Upper lobe of right lung (tissue), 1 donor: ENCODE data around the gene VASN. TPM values are rescaled to one million over a fixed set of nuclear protein-coding genes. Genes with fewer than 3 reads are reported as not detected.
A peak's percentile ranks its signal among the peaks of the same experiment; 100 is the strongest.

Source experiments
- ATAC-seq: fragments of 200-7000 bp; cut with Tn5 transposase; one replicate; pipeline ENCODE4 v1.9.1; 2020; ENCODE audit warnings: mild to moderate bottlenecking, moderate library complexity
- DNase-seq: peaks from one replicate; pipeline ENCODE4 v3.0.0-alpha.2; 2020
- H3K27ac ChIP-seq: fragments of 200-600 bp; one replicate; pipeline ENCODE4 v1.8.0; 2022
- H3K27me3 ChIP-seq: fragments of 200-600 bp; one replicate; pipeline ENCODE4 v1.8.0; 2022; ENCODE audit warnings: mild to moderate bottlenecking
- H3K36me3 ChIP-seq: fragments of 200-600 bp; one replicate; pipeline ENCODE4 v1.8.0; 2022
- H3K4me1 ChIP-seq: fragments of 200-600 bp; one replicate; pipeline ENCODE4 v1.8.0; 2022
- H3K4me3 ChIP-seq: fragments of 200-600 bp; one replicate; pipeline ENCODE4 v1.8.0; 2022; ENCODE audit warnings: mild to moderate bottlenecking
- H3K9me3 ChIP-seq: fragments of 200-600 bp; one replicate; pipeline ENCODE4 v1.8.0; 2022
- CTCF ChIP-seq: fragments of 200-600 bp; IDR thresholded peaks from one replicate; pipeline ENCODE4 v1.8.0; 2022; ENCODE audit warnings: antibody characterized with exemption
- intact Hi-C: fragments of 100-400 bp; cut with DNase I; formaldehyde crosslinking; loops from one replicate; pipeline ENCODE4 v1.11.0; 2022
- total RNA-seq: library from RNA; stranded (reverse); fragmentation: NEBNext Ultra II Directional; extraction: Animal tissue kit (Norgen Biotek cat#: 25700); gene quantifications from one replicate; pipeline ENCODE4 v1.2.1, GENCODE V29; 2021
- donor health status: DM: no; HTN: yes; CAD: no; lungs with severe emphysema.

VASN gene
- total RNA-seq, 1 donor from 2014 or later = 20.3 TPM

- Histone ChIP-seq H3K4me3 (no peak overlapping the region), H3K4me1 (peaks cover 8% of the 10 kb centered on the region), H3K9me3 (no peaks in the 10 kb centered on the region), H3K27me3 (no peaks in the 10 kb centered on the region), H3K27ac (peak overlapping the region; percentile 26), H3K36me3 (peaks cover 50% of the 10 kb centered on the region)
- DNase-seq = no peak
- no peak for ATAC-seq
- intact Hi-C loops = no loop called here
- no peak for TF ChIP-seq CTCF
Observed at GRCh38 chr16:4385789-4386450, 14.3 kb downstream of the VASN start.

GRCh38 chr16:4386451-4386805, 14.8 kb downstream of the VASN start:
- Histone ChIP-seq H3K9me3 (no peaks in the 10 kb centered on the region), H3K4me3 (no peak overlapping the region), H3K27me3 (no peaks in the 10 kb centered on the region), H3K27ac (peak overlapping the region; percentile 26), H3K4me1 (peaks cover 8% of the 10 kb centered on the region), H3K36me3 (peaks cover 45% of the 10 kb centered on the region)
- ATAC-seq = no peak
- DNase-seq = no peak
- no peak for TF ChIP-seq CTCF
- intact Hi-C loops = no loop called here

GRCh38 chr16:4386951-4387565, 15.4 kb downstream of the VASN start:
- DNase-seq = no peak
- TF ChIP-seq CTCF = no peak
- H3K4me3 ChIP-seq = no peak overlapping the region
- H3K27ac ChIP-seq = peak overlapping the region; percentile 55
- no peaks in the 10 kb centered on the region for H3K27me3 ChIP-seq
- ATAC-seq = no peak
- intact Hi-C loops = no loop called here
- no peaks in the 10 kb centered on the region for H3K9me3 ChIP-seq
- H3K4me1 ChIP-seq = peaks cover 8% of the 10 kb centered on the region
- H3K36me3 ChIP-seq = peaks cover 40% of the 10 kb centered on the region

- TF ChIP-seq CTCF = no peak
- H3K27ac ChIP-seq = peak overlapping the region; percentile 55
- intact Hi-C loops = no loop called here
- no peaks in the 10 kb centered on the region for H3K27me3 ChIP-seq
- no peaks in the 10 kb centered on the region for H3K9me3 ChIP-seq
- peaks cover 33% of the 10 kb centered on the region for H3K36me3 ChIP-seq
- ATAC-seq (no peak), DNase-seq (no peak)
- peaks cover 13% of the 10 kb centered on the region for H3K4me1 ChIP-seq
- no peak overlapping the region for H3K4me3 ChIP-seq
Observed at GRCh38 chr16:4387781-4388180, 16.1 kb downstream of the VASN start.

GRCh38 chr16:4388271-4389021, 16.8 kb downstream of the VASN start:
- peak overlapping the region; percentile 60 for H3K27ac ChIP-seq
- H3K27me3 ChIP-seq = no peaks in the 10 kb centered on the region
- no peaks in the 10 kb centered on the region for H3K9me3 ChIP-seq
- no peak for TF ChIP-seq CTCF
- peaks cover 26% of the 10 kb centered on the region for H3K36me3 ChIP-seq
- intact Hi-C loops = no loop called here
- peaks cover 15% of the 10 kb centered on the region for H3K4me1 ChIP-seq
- no peak overlapping the region for H3K4me3 ChIP-seq
- DNase-seq (no peak), ATAC-seq (no peak)
